ENCODE data around the gene AFG3L2.
A peak's percentile ranks its signal among the peaks of the same experiment; 100 is the strongest.

AFG3L2 gene

DNA sequence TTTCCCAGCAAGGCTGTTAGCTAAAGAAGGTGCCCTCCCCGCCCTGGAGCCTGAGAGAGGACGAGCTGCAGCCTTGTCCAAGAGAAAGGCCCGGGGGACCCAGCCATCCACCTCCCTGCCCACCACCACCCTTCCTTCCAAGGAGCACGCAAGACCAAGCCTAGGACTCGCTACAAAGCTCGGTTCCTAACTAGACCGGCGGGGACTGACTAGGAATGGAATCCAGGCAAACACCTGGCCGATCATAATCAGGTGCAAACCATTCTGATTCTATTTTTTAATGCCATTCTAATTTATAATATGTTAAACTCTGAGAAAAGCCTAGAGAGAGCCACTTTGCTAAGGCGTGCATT, 88.6 kb downstream of the AFG3L2 start:
- H3K27me3 ChIP-seq (ENCODE audit: control insufficient read depth in 1 of 2, insufficient read depth in 1 of 2, low read length in 2 of 2): no peaks in the 10 kb centered on the region
- no peak overlapping the region for H2AFZ ChIP-seq (ENCODE audit: low read depth, low read length)
- peaks cover 18% of the 10 kb centered on the region for H3K4me1 ChIP-seq (ENCODE audit: control insufficient read depth, insufficient read depth, low read depth, low read length)
- H3K4ac ChIP-seq (ENCODE audit: low read depth in 1 of 2, low read length in 2 of 2): peak overlapping the region in 1 of 2 experiments; percentile 88
- H3K23ac ChIP-seq (ENCODE audit: low read length in 2 of 2): no peak overlapping the region
- H4K91ac ChIP-seq (ENCODE audit: low read length): no peak overlapping the region
- H2BK120ac ChIP-seq (ENCODE audit: low read depth, low read length): no peak overlapping the region
- H3K14ac ChIP-seq (ENCODE audit: low read length in 2 of 2): no peak overlapping the region
- no peak overlapping the region for H3K18ac ChIP-seq (ENCODE audit: low read depth in 1 of 2, low read length in 2 of 2)
- H3K4me3 ChIP-seq (ENCODE audit: insufficient read depth in 1 of 2, low read depth in 1 of 2, low read length in 2 of 2): peak overlapping the region in 1 of 2 experiments; percentile 83
- H2BK5ac ChIP-seq (ENCODE audit: low read depth, low read length, poor library complexity, severe bottlenecking): no peak overlapping the region
- no peak overlapping the region for H2BK15ac ChIP-seq (ENCODE audit: low read depth, poor library complexity, severe bottlenecking)
- peak overlapping the region; percentile 39 for H3K27ac ChIP-seq (ENCODE audit: low read length, poor library complexity, severe bottlenecking)
- no peaks in the 10 kb centered on the region for H3K79me1 ChIP-seq (replicated peaks; ENCODE audit: low read length, poor library complexity, severe bottlenecking)
- H3K9ac ChIP-seq (ENCODE audit: low read length): peak overlapping the region; percentile 90
- H3K4me2 ChIP-seq (ENCODE audit: low read length, poor library complexity, severe bottlenecking): peak overlapping the region; percentile 55
- H4K8ac ChIP-seq (ENCODE audit: low read length): no peak overlapping the region
- H2AK5ac ChIP-seq (ENCODE audit: low read length, severe bottlenecking): no peak overlapping the region
- DNase-seq: no peak
- no peaks in the 10 kb centered on the region for H3K9me3 ChIP-seq (ENCODE audit: control insufficient read depth, low read length)
- WGBS: 6% methylated on average over 7 of the region's 10 CpGs
- no peaks in the 10 kb centered on the region for H3K36me3 ChIP-seq (ENCODE audit: control insufficient read depth in 1 of 2, insufficient read depth in 2 of 2, low read depth in 1 of 2, low read length in 2 of 2)
- peak overlapping the region; percentile 7 to 45 for H2BK12ac ChIP-seq (ENCODE audit: low read length in 2 of 2)

DNA sequence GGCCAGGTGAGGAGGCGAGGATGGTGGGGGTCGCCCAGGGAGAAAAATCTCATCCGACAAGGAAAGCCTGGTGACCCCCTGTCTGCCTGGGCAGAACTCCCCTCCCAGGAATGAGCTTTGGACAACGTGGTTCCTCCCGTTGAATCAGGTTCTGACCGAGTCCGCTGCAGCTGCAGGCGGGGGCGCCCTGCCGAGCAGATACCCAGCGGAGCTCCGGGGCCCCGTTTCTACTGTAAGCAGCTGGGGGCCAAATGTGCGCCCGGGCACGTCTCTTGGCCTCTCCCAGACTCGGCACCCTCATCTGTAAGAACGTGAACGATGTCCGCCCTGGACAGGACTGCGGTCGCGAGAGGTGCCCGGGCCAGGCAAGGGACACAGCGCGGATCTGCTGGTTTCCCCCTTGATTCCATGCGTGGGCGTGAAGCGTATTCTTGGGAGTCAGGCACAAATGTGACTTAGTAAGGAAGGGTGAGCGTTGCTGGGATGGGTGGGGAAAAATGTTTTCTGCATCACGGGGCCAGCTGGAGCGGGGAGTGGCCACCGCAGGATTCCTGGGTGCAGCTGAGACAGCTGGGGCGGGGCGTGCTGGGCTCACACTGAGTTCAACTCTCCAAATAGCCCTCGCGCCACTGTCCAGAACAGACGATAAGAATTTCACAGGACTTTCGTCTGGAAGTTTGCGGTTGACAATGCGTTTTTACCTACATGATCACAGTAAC, 89.2 kb downstream of the AFG3L2 start:
- peak overlapping the region; percentile 55 for H3K4me2 ChIP-seq (ENCODE audit: low read length, poor library complexity, severe bottlenecking)
- H3K79me1 ChIP-seq (replicated peaks; ENCODE audit: low read length, poor library complexity, severe bottlenecking): no peaks in the 10 kb centered on the region
- peak overlapping the region; percentile 38 to 90 for H3K18ac ChIP-seq (ENCODE audit: low read depth in 1 of 2, low read length in 2 of 2)
- H3K4ac ChIP-seq (ENCODE audit: low read depth in 1 of 2, low read length in 2 of 2): peak overlapping the region; percentile 56 to 75
- peak overlapping the region; percentile 72 for H4K8ac ChIP-seq (ENCODE audit: low read length)
- H3K4me3 ChIP-seq (ENCODE audit: insufficient read depth in 1 of 2, low read depth in 1 of 2, low read length in 2 of 2): peak overlapping the region; percentile 48 to 83
- H3K27me3 ChIP-seq (ENCODE audit: control insufficient read depth in 1 of 2, insufficient read depth in 1 of 2, low read length in 2 of 2): no peaks in the 10 kb centered on the region
- H2BK5ac ChIP-seq (ENCODE audit: low read depth, low read length, poor library complexity, severe bottlenecking): no peak overlapping the region
- no peak overlapping the region for H3K23ac ChIP-seq (ENCODE audit: low read length in 2 of 2)
- no peaks in the 10 kb centered on the region for H3K36me3 ChIP-seq (ENCODE audit: control insufficient read depth in 1 of 2, insufficient read depth in 2 of 2, low read depth in 1 of 2, low read length in 2 of 2)
- no peaks in the 10 kb centered on the region for H3K9me3 ChIP-seq (ENCODE audit: control insufficient read depth, low read length)
- no peak overlapping the region for H2AFZ ChIP-seq (ENCODE audit: low read depth, low read length)
- no peak overlapping the region for H2AK5ac ChIP-seq (ENCODE audit: low read length, severe bottlenecking)
- no peak overlapping the region for H2BK120ac ChIP-seq (ENCODE audit: low read depth, low read length)
- H4K91ac ChIP-seq (ENCODE audit: low read length): peak overlapping the region; percentile 29
- H3K27ac ChIP-seq (ENCODE audit: low read length, poor library complexity, severe bottlenecking): peak overlapping the region; percentile 60
- peak overlapping the region; percentile 90 for H3K9ac ChIP-seq (ENCODE audit: low read length)
- peak; percentile 90 for DNase-seq
- H3K14ac ChIP-seq (ENCODE audit: low read length in 2 of 2): peak overlapping the region in 1 of 2 experiments; percentile 68
- peak overlapping the region in 1 of 2 experiments; percentile 89 for H2BK12ac ChIP-seq (ENCODE audit: low read length in 2 of 2)
- WGBS: 2% methylated on average over 41 of the region's 41 CpGs
- H3K4me1 ChIP-seq (ENCODE audit: control insufficient read depth, insufficient read depth, low read depth, low read length): peaks cover 19% of the 10 kb centered on the region
- no peak overlapping the region for H2BK15ac ChIP-seq (ENCODE audit: low read depth, poor library complexity, severe bottlenecking)

DNA sequence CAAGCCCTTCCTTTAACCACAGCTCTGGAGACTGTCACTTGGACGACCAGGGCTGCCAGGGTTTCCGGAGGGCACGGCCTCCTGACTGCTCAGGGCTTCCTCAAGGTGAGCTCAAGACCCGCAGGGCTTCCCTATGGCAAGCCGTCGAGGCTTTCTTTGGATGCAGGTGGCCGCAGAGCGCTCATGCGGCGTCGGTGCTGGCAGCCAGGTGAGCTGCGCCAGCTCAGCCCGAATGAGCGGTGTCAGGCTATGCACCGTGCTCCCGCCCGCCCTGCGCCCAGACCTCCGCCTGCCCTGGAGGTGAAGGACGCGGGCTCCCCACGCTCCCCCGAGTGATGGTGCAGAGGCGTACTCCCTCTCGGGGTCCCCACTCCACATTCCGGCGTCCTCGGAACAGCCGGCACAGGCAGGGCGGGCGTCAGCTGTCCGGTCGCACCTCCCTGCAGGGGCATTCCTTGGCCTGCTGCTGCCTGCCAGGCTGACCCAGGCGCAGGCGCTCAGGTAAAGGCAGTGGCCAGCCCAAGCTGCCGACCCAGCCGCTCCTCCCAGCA, 89.8 kb downstream of the AFG3L2 start:
- H3K9me3 ChIP-seq (ENCODE audit: control insufficient read depth, low read length): no peaks in the 10 kb centered on the region

DNA sequence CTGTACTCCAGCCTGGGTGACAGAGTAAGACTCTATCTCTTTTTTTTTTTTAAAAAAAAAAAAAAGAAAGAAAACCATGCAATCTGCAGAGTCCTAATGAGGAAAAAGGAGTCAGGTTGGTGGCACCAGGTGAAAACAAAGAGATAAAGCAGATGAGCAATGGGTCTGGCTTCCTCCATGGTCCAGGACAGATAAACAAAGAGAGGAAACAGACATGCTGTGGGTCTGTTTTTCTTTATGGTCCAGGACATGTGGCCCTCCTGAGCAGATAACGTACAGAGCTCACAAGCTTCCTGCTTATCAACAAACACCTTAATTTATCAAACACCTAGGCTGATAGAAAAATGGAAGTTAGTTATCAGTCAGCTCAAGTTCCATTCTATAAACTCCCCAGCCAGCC, 93.4 kb downstream of the AFG3L2 start:
- Histone ChIP-seq H3K27me3 (ENCODE audit: control insufficient read depth in 1 of 2, insufficient read depth in 1 of 2, low read length in 2 of 2) (no peaks in the 10 kb centered on the region), H2BK12ac (ENCODE audit: low read length in 2 of 2) (no peak overlapping the region), H3K9ac (ENCODE audit: low read length) (no peak overlapping the region), H3K4me1 (ENCODE audit: control insufficient read depth, insufficient read depth, low read depth, low read length) (peaks cover 37% of the 10 kb centered on the region), H4K91ac (ENCODE audit: low read length) (no peak overlapping the region), H3K27ac (ENCODE audit: low read length, poor library complexity, severe bottlenecking) (no peak overlapping the region), H2BK120ac (ENCODE audit: low read depth, low read length) (no peak overlapping the region), H4K8ac (ENCODE audit: low read length) (no peak overlapping the region), H3K79me1 (replicated peaks; ENCODE audit: low read length, poor library complexity, severe bottlenecking) (peaks cover 2% of the 10 kb centered on the region), H2AK5ac (ENCODE audit: low read length, severe bottlenecking) (no peak overlapping the region), H3K18ac (ENCODE audit: low read depth in 1 of 2, low read length in 2 of 2) (no peak overlapping the region), H3K9me3 (ENCODE audit: control insufficient read depth, low read length) (no peaks in the 10 kb centered on the region), H2BK5ac (ENCODE audit: low read depth, low read length, poor library complexity, severe bottlenecking) (no peak overlapping the region), H3K36me3 (ENCODE audit: control insufficient read depth in 1 of 2, insufficient read depth in 2 of 2, low read depth in 1 of 2, low read length in 2 of 2) (no peaks in the 10 kb centered on the region), H3K23ac (ENCODE audit: low read length in 2 of 2) (no peak overlapping the region), H2BK15ac (ENCODE audit: low read depth, poor library complexity, severe bottlenecking) (no peak overlapping the region), H3K4me2 (ENCODE audit: low read length, poor library complexity, severe bottlenecking) (no peak overlapping the region), H3K14ac (ENCODE audit: low read length in 2 of 2) (no peak overlapping the region), H3K4ac (ENCODE audit: low read depth in 1 of 2, low read length in 2 of 2) (no peak overlapping the region), H3K4me3 (ENCODE audit: insufficient read depth in 1 of 2, low read depth in 1 of 2, low read length in 2 of 2) (no peak overlapping the region), H2AFZ (ENCODE audit: low read depth, low read length) (no peak overlapping the region)
- 70% methylated on average over 1 of the region's 1 CpG for WGBS
- DNase-seq: no peak

More for the DNA sequence above, 89.8 kb downstream of the AFG3L2 start:
- H2BK12ac ChIP-seq (ENCODE audit: low read length in 2 of 2): peak overlapping the region in 1 of 2 experiments; percentile 19
- peak overlapping the region; percentile 55 for H3K4me2 ChIP-seq (ENCODE audit: low read length, poor library complexity, severe bottlenecking)
- H4K8ac ChIP-seq (ENCODE audit: low read length): peak overlapping the region; percentile 27
- H3K23ac ChIP-seq (ENCODE audit: low read length in 2 of 2): peak overlapping the region in 1 of 2 experiments; percentile 46
- H4K91ac ChIP-seq (ENCODE audit: low read length): peak overlapping the region; percentile 29
- H2BK15ac ChIP-seq (ENCODE audit: low read depth, poor library complexity, severe bottlenecking): no peak overlapping the region
- peak overlapping the region; percentile 0 for H2AFZ ChIP-seq (ENCODE audit: low read depth, low read length)
- H3K27me3 ChIP-seq (ENCODE audit: control insufficient read depth in 1 of 2, insufficient read depth in 1 of 2, low read length in 2 of 2): no peaks in the 10 kb centered on the region
- H3K18ac ChIP-seq (ENCODE audit: low read depth in 1 of 2, low read length in 2 of 2): peak overlapping the region; percentile 38 to 90
- H3K36me3 ChIP-seq (ENCODE audit: control insufficient read depth in 1 of 2, insufficient read depth in 2 of 2, low read depth in 1 of 2, low read length in 2 of 2): no peaks in the 10 kb centered on the region
- H3K9ac ChIP-seq (ENCODE audit: low read length): peak overlapping the region; percentile 90
- no peak for DNase-seq
- no peak overlapping the region for H3K27ac ChIP-seq (ENCODE audit: low read length, poor library complexity, severe bottlenecking)
- no peak overlapping the region for H2AK5ac ChIP-seq (ENCODE audit: low read length, severe bottlenecking)
- H3K4me3 ChIP-seq (ENCODE audit: insufficient read depth in 1 of 2, low read depth in 1 of 2, low read length in 2 of 2): peak overlapping the region; percentile 48 to 83
- no peak overlapping the region for H2BK5ac ChIP-seq (ENCODE audit: low read depth, low read length, poor library complexity, severe bottlenecking)
- H3K4me1 ChIP-seq (ENCODE audit: control insufficient read depth, insufficient read depth, low read depth, low read length): peaks cover 22% of the 10 kb centered on the region
- 28% methylated on average over 30 of the region's 37 CpGs for WGBS
- no peaks in the 10 kb centered on the region for H3K79me1 ChIP-seq (replicated peaks; ENCODE audit: low read length, poor library complexity, severe bottlenecking)
- H2BK120ac ChIP-seq (ENCODE audit: low read depth, low read length): no peak overlapping the region
- peak overlapping the region in 1 of 2 experiments; percentile 76 for H3K14ac ChIP-seq (ENCODE audit: low read length in 2 of 2)
- peak overlapping the region; percentile 47 to 75 for H3K4ac ChIP-seq (ENCODE audit: low read depth in 1 of 2, low read length in 2 of 2)

Measured in mesenchymal stem cell (in vitro differentiated cells and primary cell).